Left cardiac atrium (tissue), 4 donors: ENCODE measurements around the gene TSPEAR. TPM values are rescaled to one million over a fixed set of nuclear protein-coding genes. Genes with fewer than 3 reads are reported as not detected.
"Not testable (repeated sequence)": the region's sequence is repeated elsewhere in the genome, so short reads cannot be mapped to it uniquely, and the experiment has no call there.

Source experiments
- ATAC-seq, 2 donors: fragments of 200-7000 bp; cut with Tn5 transposase; one replicate each; pipeline ENCODE4 v1.9.1; 2020; ENCODE audit warnings: mild to moderate bottlenecking in 2 of 2, moderate library complexity in 2 of 2
- DNase-seq: peaks from one replicate; pipeline ENCODE4 v3.0.0-alpha.2; 2020
- intact Hi-C, 2 donors: fragments of 100-400 bp; cut with DNase I; formaldehyde crosslinking; loops; one replicate each; pipeline versions ENCODE4 v1.14.1 to v1.15.1; 2022 to 2023
- total RNA-seq, 2 donors: library from RNA; stranded (reverse); fragmentation: NEBNext Ultra II Directional; extraction: Animal tissue kit (Norgen Biotek cat#: 25700); gene quantifications; one replicate each; pipeline ENCODE4 v1.2.1, GENCODE V29; 2021
- donor health status: DM: no; HTN: yes; CAD: no.
- donor health status: DM: no; HTN: yes; CAD: no; lungs with severe emphysema.
- donor health status: DM: yes; HTN: yes; CAD: no.
- donor health status: Dilated cardiomyopathy.

The TSPEAR gene
- total RNA-seq, 2 donors from 2014 or later = 0.39 to 1.6 TPM

- intact Hi-C loops = no loop called here
- ATAC-seq = no peak
Measured at GRCh38 chr21:44589586-44590305, 121.6 kb downstream of the TSPEAR start.

GRCh38 chr21:44589094-44589493 lies 122.3 kb downstream of the TSPEAR start:
- intact Hi-C loops = no loop called here
- DNase-seq (no peak), ATAC-seq (no peak)

More at GRCh38 chr21:44589586-44590305, 121.6 kb downstream of the TSPEAR start:
- DNase-seq = no peak

- no peak for DNase-seq
- ATAC-seq = no peak
- intact Hi-C loops = no loop called here
Measured at GRCh38 chr21:44585892-44586291, 125.5 kb downstream of the TSPEAR start.

GRCh38 chr21:44583800-44584147 lies 127.6 kb downstream of the TSPEAR start:
- ATAC-seq = no peak

GRCh38 chr21:44583089-44583799 lies 128.1 kb downstream of the TSPEAR start:
- DNase-seq = no peak
- peak in 1 of 2 donors; percentile 77 for ATAC-seq
- intact Hi-C loops = no loop called here

More at GRCh38 chr21:44583800-44584147, 127.6 kb downstream of the TSPEAR start:
- intact Hi-C loops = no loop called here
- no peak for DNase-seq

GRCh38 chr21:44582055-44582454 lies 129.3 kb downstream of the TSPEAR start:
- ATAC-seq (no peak), DNase-seq (no peak)
- intact Hi-C loops = no loop called here

GRCh38 chr21:44581158-44581557 lies 130.2 kb downstream of the TSPEAR start:
- DNase-seq = no peak
- intact Hi-C loops = no loop called here

GRCh38 chr21:44580231-44580821 lies 131.0 kb downstream of the TSPEAR start, which contains the start of gene KRTAP10-5:
TSS of gene KRTAP10-5 (minus strand) at chr21:44580604. CDS start at chr21:44580578, 26 bp downstream.
- intact Hi-C loops, DNase-seq, ATAC-seq: not testable (repeated sequence)

More at GRCh38 chr21:44581158-44581557, 130.2 kb downstream of the TSPEAR start:
- ATAC-seq = no peak

- no peak for ATAC-seq
Measured at GRCh38 chr21:44579833-44580144, 131.6 kb downstream of the TSPEAR start.

GRCh38 chr21:44579056-44579832 lies 132.1 kb downstream of the TSPEAR start:
- DNase-seq = no peak
- ATAC-seq = no peak
- intact Hi-C loops = no loop called here

More at GRCh38 chr21:44579833-44580144, 131.6 kb downstream of the TSPEAR start:
- intact Hi-C loops = no loop called here
- no peak for DNase-seq

- no peak for ATAC-seq
- intact Hi-C loops = no loop called here
- no peak for DNase-seq
Measured at GRCh38 chr21:44578371-44579055, 132.9 kb downstream of the TSPEAR start.

- DNase-seq = no peak
- intact Hi-C loops = no loop called here
- ATAC-seq = no peak
Measured at GRCh38 chr21:44576025-44576420, 135.3 kb downstream of the TSPEAR start.

GRCh38 chr21:44575307-44576024 lies 135.9 kb downstream of the TSPEAR start:
- intact Hi-C loops = no loop called here
- no peak for DNase-seq
- ATAC-seq = no peak

GRCh38 chr21:44574457-44575306 lies 136.7 kb downstream of the TSPEAR start:
- intact Hi-C loops = no loop called here
- ATAC-seq (no peak), DNase-seq (no peak)

- intact Hi-C loops, ATAC-seq, DNase-seq: not testable (repeated sequence)
Measured at GRCh38 chr21:44573630-44574456, 137.5 kb downstream of the TSPEAR start, which contains the start of gene KRTAP10-4. TSS of gene KRTAP10-4 (plus strand) at chr21:44573729. CDS start at chr21:44573759, 30 bp downstream.

- DNase-seq (no peak), ATAC-seq (no peak)
- intact Hi-C loops = no loop called here
Measured at GRCh38 chr21:44572959-44573583, 138.3 kb downstream of the TSPEAR start.
